ENCODE data around the gene LONRF2.

- TF ChIP-seq CTCF (IDR thresholded peaks at IDR 0.05; ENCODE audit: low read depth, low read length), result no peak
- TF ChIP-seq EZH2phosphoT487 (IDR thresholded peaks at IDR 0.05; ENCODE audit: low read depth), result no peak
Measured at GRCh38 chr2:100290718-100291151, 31.6 kb downstream of the LONRF2 start.

Data from OCI-LY3 (cell line).